Gastroesophageal sphincter (tissue), 3 donors: ENCODE data around the gene ADGRG4.

Experiments
- CTCF ChIP-seq, 4 experiments: fragments of 200-600 bp in 2 of 4; fragments of 450-650 bp in 2 of 4; sonication (generic) in 1 of 4; IDR thresholded peaks; one replicate each; pipeline ENCODE4 v1.5.1; 2017 to 2019; ENCODE audit warnings: antibody characterized with exemption in 4 of 4, mild to moderate bottlenecking in 2 of 4, moderate library complexity in 2 of 4
- EP300 ChIP-seq: sonication (generic); formaldehyde crosslinking; IDR thresholded peaks from one replicate; pipeline ENCODE4 v1.6.1; 2017; ENCODE audit warnings: antibody characterized with exemption, mild to moderate bottlenecking
- POLR2A ChIP-seq, 2 donors: fragments of 450-650 bp; IDR thresholded peaks; one replicate each; pipeline ENCODE4 v1.6.1; 2017; ENCODE audit warnings: antibody characterized with exemption in 2 of 2, mild to moderate bottlenecking in 2 of 2, moderate library complexity in 1 of 2

GRCh38 chrX:136397001-136397400, 96.2 kb downstream of the ADGRG4 start:
- no peak for TF ChIP-seq POLR2A (IDR thresholded peaks at IDR 0.05)
- TF ChIP-seq CTCF (IDR thresholded peaks at IDR 0.05): no peak
- TF ChIP-seq EP300: no peak
